Measurements from ENCODE around the gene TBX21.

The TBX21 gene

DNA sequence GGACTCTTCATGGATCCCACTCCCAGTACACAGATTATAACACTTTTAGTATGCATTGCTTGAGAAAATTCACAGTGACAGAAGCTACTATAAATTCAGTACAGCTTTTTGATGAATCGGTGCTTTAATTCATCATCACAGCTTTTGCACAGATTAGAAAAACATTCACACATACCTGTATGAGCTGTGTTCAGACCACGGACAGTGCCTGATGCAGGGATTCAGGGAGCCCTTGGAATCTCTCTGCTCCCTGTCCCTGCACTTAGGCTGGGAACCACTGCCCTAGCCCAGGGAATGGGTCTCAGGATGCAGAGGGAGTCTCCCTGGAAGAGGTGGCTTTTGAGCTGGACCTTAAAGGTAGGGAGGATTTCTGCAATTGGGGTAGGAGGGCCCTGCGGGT is 25.2 kb upstream of the TBX21 start:
- H3K18ac ChIP-seq (ENCODE audit: low read length) = no peak overlapping the region

DNA sequence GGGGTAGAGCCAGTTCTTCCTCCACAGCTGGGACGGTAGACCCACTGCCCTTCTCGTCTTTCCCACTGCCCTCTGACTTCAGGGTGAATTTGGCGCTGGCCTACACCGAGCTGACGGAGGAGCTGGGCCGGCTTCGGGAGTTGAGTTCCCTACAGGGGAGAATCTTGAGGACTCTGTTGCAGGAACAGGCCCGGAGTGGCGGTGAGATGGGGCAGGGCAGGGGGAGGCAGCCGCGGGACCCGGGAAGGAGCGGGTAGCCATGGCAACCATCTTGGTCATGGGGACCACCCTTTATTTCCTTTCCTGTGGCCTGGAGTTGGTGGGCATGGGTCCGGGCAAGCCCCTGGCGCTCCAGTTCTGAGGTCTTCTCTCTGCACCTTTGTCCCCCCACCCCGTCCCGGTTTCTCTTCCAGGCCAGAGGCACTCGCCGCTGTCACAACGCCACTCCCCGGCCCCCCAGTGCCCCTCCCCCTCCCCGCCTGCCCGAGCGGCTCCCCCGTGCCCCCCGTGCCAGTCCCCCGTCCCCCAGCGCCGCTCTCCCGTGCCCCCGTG is 24.6 kb upstream of the TBX21 start:
- no peak overlapping the region for H2AK5ac ChIP-seq (ENCODE audit: low read length)
- no peak overlapping the region for H4K91ac ChIP-seq (ENCODE audit: low read depth, low read length)
- H3K14ac ChIP-seq (ENCODE audit: low read length) = no peak overlapping the region
- H3K27me3 ChIP-seq (ENCODE audit: insufficient read depth, low read length) = no peaks in the 10 kb centered on the region
- no peaks in the 10 kb centered on the region for H3K4me1 ChIP-seq (ENCODE audit: control insufficient read depth in 1 of 2, insufficient read depth in 2 of 2, low read length in 2 of 2)
- H4K8ac ChIP-seq (ENCODE audit: low read depth, low read length) = no peak overlapping the region
- no peaks in the 10 kb centered on the region for H3K79me2 ChIP-seq (ENCODE audit: control insufficient read depth, insufficient read depth, low read length, poor library complexity)
- H4K12ac ChIP-seq (ENCODE audit: low read depth, low read length) = no peak overlapping the region
- peaks cover 3 to 7% of the 10 kb centered on the region in 2 experiments for H3K36me3 ChIP-seq (ENCODE audit: control insufficient read depth in 1 of 2, insufficient read depth in 2 of 2, low read length in 2 of 2)
- no peak overlapping the region for H3K4ac ChIP-seq (ENCODE audit: low read depth, low read length)
- no CpG with 5 or more reads among the region's 31 CpGs for WGBS (ENCODE audit: extremely low coverage, insufficient coverage, insufficient read length)
- no peak overlapping the region for H3K18ac ChIP-seq (ENCODE audit: low read length)
- no peak overlapping the region for H2BK12ac ChIP-seq (ENCODE audit: low read length)
- no peak for DNase-seq
- H3K79me1 ChIP-seq (ENCODE audit: low read length) = no peaks in the 10 kb centered on the region
- H3K9ac ChIP-seq (ENCODE audit: low read length) = no peak overlapping the region
- no peaks in the 10 kb centered on the region for H3K9me3 ChIP-seq (ENCODE audit: insufficient read depth, low read depth, low read length)
- no peak overlapping the region for H3K23ac ChIP-seq (ENCODE audit: low read length)
- H3K4me3 ChIP-seq (ENCODE audit: low read depth, low read length) = no peak overlapping the region
- no peak overlapping the region for H3K27ac ChIP-seq (ENCODE audit: low read depth, low read length)
- H2AFZ ChIP-seq (ENCODE audit: insufficient read depth, low read length, poor library complexity) = no peak overlapping the region
- H3K4me2 ChIP-seq (ENCODE audit: low read length) = no peak overlapping the region
- H2BK5ac ChIP-seq (ENCODE audit: low read depth, low read length, poor library complexity) = no peak overlapping the region
- H2BK120ac ChIP-seq (ENCODE audit: insufficient read depth, low read length, poor library complexity) = no peak overlapping the region

More for the DNA sequence above, 25.2 kb upstream of the TBX21 start:
- Histone ChIP-seq H3K9me3 (ENCODE audit: insufficient read depth, low read depth, low read length) (no peaks in the 10 kb centered on the region), H2BK12ac (ENCODE audit: low read length) (no peak overlapping the region), H3K79me2 (ENCODE audit: control insufficient read depth, insufficient read depth, low read length, poor library complexity) (no peaks in the 10 kb centered on the region), H3K9ac (ENCODE audit: low read length) (no peak overlapping the region), H2AFZ (ENCODE audit: insufficient read depth, low read length, poor library complexity) (no peak overlapping the region), H3K27me3 (ENCODE audit: insufficient read depth, low read length) (no peaks in the 10 kb centered on the region), H2AK5ac (ENCODE audit: low read length) (no peak overlapping the region), H4K12ac (ENCODE audit: low read depth, low read length) (no peak overlapping the region), H3K36me3 (ENCODE audit: control insufficient read depth in 1 of 2, insufficient read depth in 2 of 2, low read length in 2 of 2) (peaks cover 3 to 7% of the 10 kb centered on the region in 2 experiments), H4K91ac (ENCODE audit: low read depth, low read length) (no peak overlapping the region), H3K79me1 (ENCODE audit: low read length) (no peaks in the 10 kb centered on the region), H3K14ac (ENCODE audit: low read length) (no peak overlapping the region), H3K4me2 (ENCODE audit: low read length) (no peak overlapping the region), H3K23ac (ENCODE audit: low read length) (no peak overlapping the region), H3K4me1 (ENCODE audit: control insufficient read depth in 1 of 2, insufficient read depth in 2 of 2, low read length in 2 of 2) (no peaks in the 10 kb centered on the region), H3K4me3 (ENCODE audit: low read depth, low read length) (no peak overlapping the region), H3K27ac (ENCODE audit: low read depth, low read length) (no peak overlapping the region), H4K8ac (ENCODE audit: low read depth, low read length) (no peak overlapping the region), H3K4ac (ENCODE audit: low read depth, low read length) (no peak overlapping the region), H2BK5ac (ENCODE audit: low read depth, low read length, poor library complexity) (no peak overlapping the region), H2BK120ac (ENCODE audit: insufficient read depth, low read length, poor library complexity) (no peak overlapping the region)
- no peak for DNase-seq
- WGBS (ENCODE audit: extremely low coverage, insufficient coverage, insufficient read length) = no CpG with 5 or more reads among the region's 3 CpGs

DNA sequence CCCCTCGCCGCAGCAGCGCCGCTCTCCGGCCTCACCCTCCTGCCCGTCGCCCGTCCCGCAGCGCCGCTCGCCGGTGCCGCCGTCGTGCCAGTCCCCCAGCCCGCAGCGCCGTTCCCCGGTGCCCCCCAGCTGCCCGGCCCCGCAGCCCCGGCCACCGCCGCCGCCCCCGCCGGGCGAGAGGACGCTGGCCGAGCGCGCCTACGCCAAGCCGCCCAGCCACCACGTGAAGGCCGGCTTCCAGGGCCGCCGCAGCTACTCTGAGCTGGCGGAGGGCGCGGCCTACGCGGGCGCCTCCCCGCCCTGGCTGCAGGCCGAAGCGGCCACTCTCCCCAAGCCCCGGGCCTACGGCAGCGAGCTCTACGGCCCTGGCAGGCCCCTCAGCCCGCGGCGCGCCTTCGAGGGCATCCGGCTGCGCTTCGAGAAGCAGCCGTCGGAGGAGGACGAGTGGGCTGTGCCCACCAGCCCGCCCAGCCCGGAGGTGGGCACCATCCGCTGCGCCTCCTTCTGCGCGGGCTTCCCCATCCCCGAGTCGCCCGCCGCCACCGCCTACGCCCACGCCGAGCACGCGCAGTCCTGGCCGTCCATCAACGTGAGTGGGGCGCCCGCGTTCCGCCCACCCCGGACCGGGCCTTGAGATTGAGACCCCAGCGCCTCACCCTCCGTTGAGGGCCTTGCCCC is 24.0 kb upstream of the TBX21 start:
- H3K18ac ChIP-seq (ENCODE audit: low read length) = no peak overlapping the region
- no peak overlapping the region for H3K4me3 ChIP-seq (ENCODE audit: low read depth, low read length)

DNA sequence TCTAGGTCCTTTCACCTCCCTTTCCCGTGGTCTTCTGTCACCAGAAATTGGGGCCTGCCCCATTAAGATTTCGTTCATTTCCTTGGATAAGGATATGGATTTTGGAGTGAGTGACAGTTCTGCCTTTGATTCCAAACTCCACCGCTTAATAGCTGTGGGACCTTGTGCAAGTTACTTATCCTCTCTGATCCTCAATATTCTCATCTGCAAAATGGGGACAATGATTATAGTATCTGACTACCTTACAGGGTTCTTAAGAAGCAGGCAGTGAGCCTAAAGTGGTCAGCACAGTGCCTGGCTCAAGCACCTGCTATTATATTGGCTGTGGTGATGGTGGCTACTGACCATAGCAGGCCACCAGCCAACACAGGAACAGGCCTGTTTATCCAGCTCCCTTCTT is 23.4 kb upstream of the TBX21 start:
- H3K36me3 ChIP-seq (ENCODE audit: control insufficient read depth in 1 of 2, insufficient read depth in 2 of 2, low read length in 2 of 2) = peaks cover 3 to 7% of the 10 kb centered on the region in 2 experiments

More for the DNA sequence above, 24.0 kb upstream of the TBX21 start:
- DNase-seq = peak in 1 of 2 donors; percentile 7
- Histone ChIP-seq H3K4me1 (ENCODE audit: control insufficient read depth in 1 of 2, insufficient read depth in 2 of 2, low read length in 2 of 2) (no peaks in the 10 kb centered on the region), H3K4me2 (ENCODE audit: low read length) (no peak overlapping the region), H2BK5ac (ENCODE audit: low read depth, low read length, poor library complexity) (no peak overlapping the region), H2AK5ac (ENCODE audit: low read length) (no peak overlapping the region), H3K27ac (ENCODE audit: low read depth, low read length) (no peak overlapping the region), H4K91ac (ENCODE audit: low read depth, low read length) (no peak overlapping the region), H4K12ac (ENCODE audit: low read depth, low read length) (no peak overlapping the region), H3K27me3 (ENCODE audit: insufficient read depth, low read length) (no peaks in the 10 kb centered on the region), H4K8ac (ENCODE audit: low read depth, low read length) (no peak overlapping the region), H2BK120ac (ENCODE audit: insufficient read depth, low read length, poor library complexity) (no peak overlapping the region), H3K9ac (ENCODE audit: low read length) (no peak overlapping the region), H2AFZ (ENCODE audit: insufficient read depth, low read length, poor library complexity) (no peak overlapping the region), H3K79me1 (ENCODE audit: low read length) (no peaks in the 10 kb centered on the region), H3K36me3 (ENCODE audit: control insufficient read depth in 1 of 2, insufficient read depth in 2 of 2, low read length in 2 of 2) (peaks cover 3 to 7% of the 10 kb centered on the region in 2 experiments), H3K14ac (ENCODE audit: low read length) (no peak overlapping the region), H3K23ac (ENCODE audit: low read length) (no peak overlapping the region), H3K4ac (ENCODE audit: low read depth, low read length) (no peak overlapping the region), H2BK12ac (ENCODE audit: low read length) (no peak overlapping the region), H3K79me2 (ENCODE audit: control insufficient read depth, insufficient read depth, low read length, poor library complexity) (no peaks in the 10 kb centered on the region), H3K9me3 (ENCODE audit: insufficient read depth, low read depth, low read length) (no peaks in the 10 kb centered on the region)
- no CpG with 5 or more reads among the region's 89 CpGs for WGBS (ENCODE audit: extremely low coverage, insufficient coverage, insufficient read length)

More for the DNA sequence above, 23.4 kb upstream of the TBX21 start:
- Histone ChIP-seq H2BK12ac (ENCODE audit: low read length) (no peak overlapping the region), H2AFZ (ENCODE audit: insufficient read depth, low read length, poor library complexity) (no peak overlapping the region), H3K23ac (ENCODE audit: low read length) (no peak overlapping the region), H3K9me3 (ENCODE audit: insufficient read depth, low read depth, low read length) (no peaks in the 10 kb centered on the region), H4K12ac (ENCODE audit: low read depth, low read length) (no peak overlapping the region), H3K4me3 (ENCODE audit: low read depth, low read length) (no peak overlapping the region), H2BK5ac (ENCODE audit: low read depth, low read length, poor library complexity) (no peak overlapping the region), H3K18ac (ENCODE audit: low read length) (no peak overlapping the region), H3K79me2 (ENCODE audit: control insufficient read depth, insufficient read depth, low read length, poor library complexity) (no peaks in the 10 kb centered on the region), H3K4me2 (ENCODE audit: low read length) (no peak overlapping the region), H2BK120ac (ENCODE audit: insufficient read depth, low read length, poor library complexity) (no peak overlapping the region), H3K4ac (ENCODE audit: low read depth, low read length) (no peak overlapping the region), H3K9ac (ENCODE audit: low read length) (no peak overlapping the region), H3K14ac (ENCODE audit: low read length) (no peak overlapping the region), H3K27me3 (ENCODE audit: insufficient read depth, low read length) (no peaks in the 10 kb centered on the region), H3K27ac (ENCODE audit: low read depth, low read length) (no peak overlapping the region), H4K8ac (ENCODE audit: low read depth, low read length) (no peak overlapping the region), H2AK5ac (ENCODE audit: low read length) (no peak overlapping the region), H3K79me1 (ENCODE audit: low read length) (no peaks in the 10 kb centered on the region), H3K4me1 (ENCODE audit: control insufficient read depth in 1 of 2, insufficient read depth in 2 of 2, low read length in 2 of 2) (no peaks in the 10 kb centered on the region), H4K91ac (ENCODE audit: low read depth, low read length) (no peak overlapping the region)
- no peak for DNase-seq
- no CpG with 5 or more reads among the region's 3 CpGs for WGBS (ENCODE audit: extremely low coverage, insufficient coverage, insufficient read length)

Measured in trophoblast cell (in vitro differentiated cells and primary cell).